ENCODE measurements around the gene AGFG1. TPM values are rescaled to one million over a fixed set of nuclear protein-coding genes. Genes with fewer than 3 reads are reported as not detected.

Gene AGFG1
- total and polyA plus RNA-seq, 11 donors = 12.0 to 92.1 (median 60.0) TPM

- Histone ChIP-seq H3K36me3 (no peaks in the 10 kb centered on the region), H3K9me3 (no peaks in the 10 kb centered on the region), H3K4me3 (no peak overlapping the region), H3K27ac (no peak overlapping the region), H3K27me3 (no peaks in the 10 kb centered on the region), H3K4me1 (peaks cover 0 to 31% (median 3%) of the 10 kb centered on the region in 12 donors)
- 31 to 72% (median 46%) methylated on average over 2 of the region's 2 CpGs for WGBS, 4 donors
- intact Hi-C loops (cut with DNase I) = no loop called here
- ATAC-seq (no peak), DNase-seq (no peak)
- TF ChIP-seq CTCF (IDR thresholded peaks at IDR 0.05) (no peak), POLR2A (IDR thresholded peaks at IDR 0.05) (no peak)
These were observed 16.8 kb upstream of the AGFG1 start for GRCh38 chr2:227455200-227455599.

GRCh38 chr2:227456102-227456501 is 15.9 kb upstream of the AGFG1 start:
- TF ChIP-seq POLR2A (IDR thresholded peaks at IDR 0.05) (no peak), CTCF (IDR thresholded peaks at IDR 0.05) (no peak)
- intact Hi-C loops (cut with DNase I) = no loop called here
- Histone ChIP-seq H3K4me3 (no peak overlapping the region), H3K36me3 (no peaks in the 10 kb centered on the region), H3K9me3 (no peaks in the 10 kb centered on the region), H3K4me1 (peaks cover 0 to 33% (median 2%) of the 10 kb centered on the region in 12 donors), H3K27ac (no peak overlapping the region), H3K27me3 (no peaks in the 10 kb centered on the region)
- 91 to 96% (median 94%) methylated on average over 2 of the region's 2 CpGs for WGBS, 4 donors
- no peak for DNase-seq
- no peak for ATAC-seq

- WGBS, 4 donors = 71 to 76% (median 74%) methylated on average over 4 of the region's 4 CpGs
- no peak for DNase-seq
These were observed 15.2 kb upstream of the AGFG1 start for GRCh38 chr2:227456772-227457171.

GRCh38 chr2:227460070-227460485 is 11.9 kb upstream of the AGFG1 start:
- WGBS, 4 donors = 53 to 60% (median 57%) methylated on average over 8 of the region's 8 CpGs
- no peaks in the 10 kb centered on the region for H3K9me3 ChIP-seq
- no peak overlapping the region for H3K27ac ChIP-seq
- H3K36me3 ChIP-seq = no peaks in the 10 kb centered on the region
- no peak overlapping the region for H3K4me3 ChIP-seq
- no peak for ATAC-seq
- intact Hi-C loops (cut with DNase I) = loop anchor here in 2 of 10 donors (10.0 kb wide), 2 partner anchors 195 to 205 kb away; partner anchors contain the start of gene SCYGR5 (in 1 of the 2)
- DNase-seq = no peak
- H3K27me3 ChIP-seq = no peaks in the 10 kb centered on the region
- TF ChIP-seq POLR2A (IDR thresholded peaks at IDR 0.05) (no peak), CTCF (IDR thresholded peaks at IDR 0.05) (no peak)
- peaks cover 0 to 20% (median 0%) of the 10 kb centered on the region in 12 donors for H3K4me1 ChIP-seq

More at GRCh38 chr2:227456772-227457171, 15.2 kb upstream of the AGFG1 start:
- no peaks in the 10 kb centered on the region for H3K36me3 ChIP-seq
- no peak overlapping the region for H3K27ac ChIP-seq
- no peaks in the 10 kb centered on the region for H3K27me3 ChIP-seq
- H3K9me3 ChIP-seq = no peaks in the 10 kb centered on the region
- no peak for ATAC-seq
- peaks cover 0 to 26% (median 0%) of the 10 kb centered on the region in 12 donors for H3K4me1 ChIP-seq
- no peak for TF ChIP-seq CTCF (IDR thresholded peaks at IDR 0.05)
- no peak for TF ChIP-seq POLR2A (IDR thresholded peaks at IDR 0.05)
- H3K4me3 ChIP-seq = no peak overlapping the region
- intact Hi-C loops (cut with DNase I) = no loop called here

Measured in heart left ventricle (tissue), 16 donors.